BE2C (cell line): ENCODE results near the gene PGM3.

Experiments used
- DNase-seq: peaks from one replicate; pipeline ENCODE4 v3.0.0-alpha.2; 2020
- H3K27me3 ChIP-seq: fragments of 250-450 bp; sonication (Bioruptor Pico); 2 replicates; pipeline ENCODE4 v1.5.1; 2020; ENCODE audit warnings: mild to moderate bottlenecking
- H3K36me3 ChIP-seq: fragments of 250-450 bp; sonication (Bioruptor Pico); 2 replicates; pipeline ENCODE4 v1.5.1; 2020; ENCODE audit warnings: mild to moderate bottlenecking
- H3K4me1 ChIP-seq: fragments of 250-450 bp; sonication (Bioruptor Pico); 2 replicates; pipeline ENCODE4 v1.5.1; 2020
- H3K4me3 ChIP-seq: 2 replicates; pipeline ENCODE4 v1.5.1; 2011; ENCODE audit warnings: low read depth, low read length
- H3K9me3 ChIP-seq: fragments of 250-450 bp; sonication (Bioruptor Pico); 2 replicates; pipeline ENCODE4 v1.5.1; 2020
- TF ChIP-seq, protein P1 (sequence below): IDR thresholded peaks from 2 replicates; pipeline ENCODE4 v1.5.1; 2012; ENCODE audit warnings: mild to moderate bottlenecking, low read depth, low read length

The PGM3 gene

DNA sequence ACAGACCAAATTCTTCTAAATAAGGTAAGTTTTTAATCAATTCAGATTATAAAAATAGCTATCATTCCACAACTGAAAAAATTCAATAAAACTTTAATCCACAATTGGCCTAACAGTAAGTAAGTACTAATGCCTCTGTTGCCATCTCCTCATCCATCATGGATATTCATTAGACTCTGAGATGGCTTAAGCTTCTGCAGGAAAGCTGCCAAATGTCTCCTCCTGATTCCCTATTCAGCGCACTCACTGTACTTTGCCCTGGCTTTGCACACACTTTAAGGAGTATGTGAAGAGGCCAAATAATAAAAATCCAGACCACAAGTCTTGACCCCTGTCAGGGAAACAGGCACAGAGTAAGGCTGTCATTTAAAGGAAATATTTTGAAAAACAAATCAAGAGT lies 23.6 kb downstream of the PGM3 start:
- TF ChIP-seq, protein P1, sequence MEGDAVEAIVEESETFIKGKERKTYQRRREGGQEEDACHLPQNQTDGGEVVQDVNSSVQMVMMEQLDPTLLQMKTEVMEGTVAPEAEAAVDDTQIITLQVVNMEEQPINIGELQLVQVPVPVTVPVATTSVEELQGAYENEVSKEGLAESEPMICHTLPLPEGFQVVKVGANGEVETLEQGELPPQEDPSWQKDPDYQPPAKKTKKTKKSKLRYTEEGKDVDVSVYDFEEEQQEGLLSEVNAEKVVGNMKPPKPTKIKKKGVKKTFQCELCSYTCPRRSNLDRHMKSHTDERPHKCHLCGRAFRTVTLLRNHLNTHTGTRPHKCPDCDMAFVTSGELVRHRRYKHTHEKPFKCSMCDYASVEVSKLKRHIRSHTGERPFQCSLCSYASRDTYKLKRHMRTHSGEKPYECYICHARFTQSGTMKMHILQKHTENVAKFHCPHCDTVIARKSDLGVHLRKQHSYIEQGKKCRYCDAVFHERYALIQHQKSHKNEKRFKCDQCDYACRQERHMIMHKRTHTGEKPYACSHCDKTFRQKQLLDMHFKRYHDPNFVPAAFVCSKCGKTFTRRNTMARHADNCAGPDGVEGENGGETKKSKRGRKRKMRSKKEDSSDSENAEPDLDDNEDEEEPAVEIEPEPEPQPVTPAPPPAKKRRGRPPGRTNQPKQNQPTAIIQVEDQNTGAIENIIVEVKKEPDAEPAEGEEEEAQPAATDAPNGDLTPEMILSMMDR, result no peak
- Histone ChIP-seq H3K27me3 (no peaks in the 10 kb centered on the region), H3K4me1 (peaks cover 5% of the 10 kb centered on the region; the same call in 1 of the 2 replicates), H3K4me3 (no peak overlapping the region), H3K36me3 (peaks cover 83% of the 10 kb centered on the region), H3K9me3 (no peaks in the 10 kb centered on the region)
- no peak for DNase-seq

- peaks cover 84% of the 10 kb centered on the region for H3K36me3 ChIP-seq
- TF ChIP-seq, protein P1, result no peak
- H3K9me3 ChIP-seq, result no peaks in the 10 kb centered on the region
- no peak overlapping the region for H3K4me3 ChIP-seq
- H3K4me1 ChIP-seq, result peaks cover 5% of the 10 kb centered on the region; the same call in 1 of the 2 replicates
- no peaks in the 10 kb centered on the region for H3K27me3 ChIP-seq
- no peak for DNase-seq
Observed at GRCh38 chr6:83169106-83169505, 24.0 kb downstream of the PGM3 start.

GRCh38 chr6:83168556-83168955 lies 24.5 kb downstream of the PGM3 start:
- Histone ChIP-seq H3K4me1 (peaks cover 5% of the 10 kb centered on the region; the same call in 1 of the 2 replicates), H3K9me3 (no peaks in the 10 kb centered on the region), H3K27me3 (no peaks in the 10 kb centered on the region), H3K36me3 (peaks cover 83% of the 10 kb centered on the region), H3K4me3 (no peak overlapping the region)
- TF ChIP-seq, protein P1, result no peak
- no peak for DNase-seq

DNA sequence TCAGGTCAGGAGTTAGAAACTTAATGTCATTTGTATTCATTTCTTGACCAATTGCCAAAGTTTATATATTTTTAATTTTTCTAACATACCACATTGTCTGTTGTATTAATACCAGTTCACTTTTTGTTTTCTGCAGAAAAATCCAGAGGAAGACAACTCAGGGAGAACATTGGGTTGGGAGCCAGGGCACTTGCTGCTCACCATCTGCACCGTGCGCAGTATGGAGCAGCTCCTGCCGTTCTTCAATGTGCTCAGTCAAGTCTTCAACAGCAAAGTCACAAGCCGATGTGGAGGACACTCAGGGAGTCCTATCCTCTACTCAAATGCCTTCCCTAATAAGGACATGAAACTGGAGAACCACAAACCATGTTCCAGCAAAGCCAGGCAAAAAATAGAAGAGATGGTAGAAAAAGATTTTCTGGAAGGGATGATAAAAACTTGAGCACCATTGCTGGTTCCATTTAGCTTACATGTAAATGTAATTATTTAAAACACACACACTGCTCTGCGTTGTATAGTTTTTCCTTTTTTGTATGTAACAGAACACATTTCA lies 25.3 kb downstream of the PGM3 start:
- H3K4me3 ChIP-seq, result no peak overlapping the region
- TF ChIP-seq, protein P1, result no peak
- DNase-seq, result no peak
- peaks cover 78% of the 10 kb centered on the region for H3K36me3 ChIP-seq
- H3K4me1 ChIP-seq, result peaks cover 5% of the 10 kb centered on the region; the same call in 1 of the 2 replicates
- no peaks in the 10 kb centered on the region for H3K27me3 ChIP-seq
- H3K9me3 ChIP-seq, result no peaks in the 10 kb centered on the region

DNA sequence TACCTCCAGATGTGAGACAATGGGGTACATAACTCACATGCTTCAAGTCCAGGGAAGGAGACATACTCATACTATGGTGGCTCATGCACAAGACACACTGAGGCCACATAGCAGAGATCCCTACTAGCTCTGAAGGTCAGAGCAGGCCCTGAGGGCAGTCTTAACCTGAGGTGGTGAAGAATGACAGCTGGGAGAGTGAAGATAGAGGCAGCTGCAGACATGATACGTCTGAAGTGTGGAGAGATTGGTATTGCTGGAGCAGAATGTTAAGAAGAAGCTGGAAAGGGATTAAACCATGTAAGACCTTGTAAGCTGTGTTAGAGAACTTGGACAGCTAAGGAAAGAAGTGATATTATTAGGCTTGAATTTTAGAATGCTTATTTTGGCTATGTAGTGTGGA lies 32.9 kb downstream of the PGM3 start:
- Histone ChIP-seq H3K4me3 (no peak overlapping the region), H3K9me3 (no peaks in the 10 kb centered on the region), H3K4me1 (peaks cover 13% of the 10 kb centered on the region), H3K27me3 (no peaks in the 10 kb centered on the region), H3K36me3 (peaks cover 21% of the 10 kb centered on the region)
- TF ChIP-seq, protein P1, result no peak
- no peak for DNase-seq

- Histone ChIP-seq H3K27me3 (no peaks in the 10 kb centered on the region), H3K4me3 (no peak overlapping the region), H3K36me3 (peaks cover 11% of the 10 kb centered on the region), H3K9me3 (no peaks in the 10 kb centered on the region), H3K4me1 (peaks cover 13% of the 10 kb centered on the region)
- TF ChIP-seq, protein P1, result no peak
- DNase-seq, result no peak
Observed at GRCh38 chr6:83155794-83156193, 37.3 kb downstream of the PGM3 start.
